Heart right ventricle (tissue), 16 donors: ENCODE data around the gene CD37. TPM values are rescaled to one million over a fixed set of nuclear protein-coding genes. Genes with fewer than 3 reads are reported as not detected.

Source experiments
- ATAC-seq, 8 donors: fragments of 200-7000 bp; cut with Tn5 transposase; one replicate each; pipeline ENCODE4 v1.9.1; 2020; ENCODE audit warnings: mild to moderate bottlenecking in 8 of 8, moderate library complexity in 8 of 8, moderate number of reproducible peaks in 1 of 8
- DNase-seq, 2 donors: peaks; one replicate each; pipeline ENCODE4 v3.0.0-alpha.2; 2020
- H3K27ac ChIP-seq, 10 donors: fragments of 200-600 bp; sonication (generic) in 2 of 10; one replicate each; pipeline versions ENCODE4 v1.5.0 to v1.8.0; 2020 to 2022; ENCODE audit warnings: mild to moderate bottlenecking in 3 of 10
- H3K27me3 ChIP-seq, 7 donors: fragments of 200-600 bp; one replicate each; pipeline ENCODE4 v1.8.0; 2021 to 2022; ENCODE audit warnings: mild to moderate bottlenecking in 2 of 7
- H3K36me3 ChIP-seq, 9 donors: fragments of 200-600 bp; sonication (generic) in 1 of 9; one replicate each; pipeline versions ENCODE4 v1.5.0 to v1.8.0; 2020 to 2022; ENCODE audit warnings: mild to moderate bottlenecking in 2 of 9
- H3K4me1 ChIP-seq, 9 donors: fragments of 200-600 bp; sonication (generic) in 1 of 9; one replicate each; pipeline versions ENCODE4 v1.5.0 to v1.8.0; 2020 to 2022; ENCODE audit warnings: mild to moderate bottlenecking in 4 of 9
- H3K4me3 ChIP-seq, 10 donors: fragments of 200-600 bp; sonication (generic) in 2 of 10; one replicate each; pipeline versions ENCODE4 v1.5.0 to v1.8.0; 2020 to 2022; ENCODE audit warnings: mild to moderate bottlenecking in 7 of 10, moderate library complexity in 2 of 10
- H3K9me3 ChIP-seq, 11 donors: fragments of 200-600 bp in 10 of 11; sonication (generic) in 2 of 11; one replicate each; pipeline versions ENCODE4 v1.5.0 to v1.8.0; 2013 to 2022; ENCODE audit warnings: mild to moderate bottlenecking in 2 of 11, control low read depth in 1 of 11, moderate library complexity in 1 of 11
- WGBS, 2 donors: extraction: QIAGEN DNeasy Blood & Tissue Kit; methylation state at CpG; one replicate each; pipeline ENCODE4 v1.1.7; 2013; ENCODE audit warnings: inconsistent platforms in 1 of 2; 5-methylcytosine and 5-hydroxymethylcytosine counted together
- intact Hi-C, 10 donors: fragments of 100-400 bp; cut with DNase I; formaldehyde crosslinking; loops; one replicate each; pipeline versions ENCODE4 v1.11.1 to v1.14.2; 2022
- polyA plus RNA-seq, 2 donors: library from polyadenylated mRNA; stranded (reverse); fragments of 200-250 nt; gene quantifications; one replicate each; pipeline ENCODE4 v1.2.3, GENCODE V29; 2013
- total RNA-seq, 10 donors: library from RNA; stranded (reverse); fragmentation: NEBNext Ultra II Directional in 3 of 10; extraction: Animal tissue kit (Norgen Biotek cat#: 25700) in 3 of 10; gene quantifications; one replicate each; pipeline versions ENCODE4 v1.2.1 to v1.2.4, GENCODE V29; 2021 to 2023
- TF ChIP-seq, protein P1 (sequence below), 9 donors: fragments of 200-600 bp; sonication (generic) in 2 of 9; IDR thresholded peaks; one replicate each; pipeline versions ENCODE4 v1.5.0 to v1.8.0; 2021 to 2022; ENCODE audit warnings: antibody characterized with exemption in 9 of 9, mild to moderate bottlenecking in 5 of 9, moderate library complexity in 1 of 9
- donor health status: Arrhythmogenic right ventricular cardiomyopathy.
- donor health status: ischemic (EF 13 %, LVEDD 7.1; RV severe dilation, severe dysfunction).
- donor health status: healthy with polysubstance abuse.
- donor health status: DM: no; HTN: yes; CAD: no.
- donor health status: DM: no; HTN: no; CAD: no.
- donor health status: ischemic (EF 25% LVEDD 6.9; RV normal size, moderate dysfunction).
- donor health status: ischemic (EF 25% LVEDD 5.7; RV mildly dilated, moderate dysfunction).
- donor health status: healthy.
- donor health status: DM: yes; HTN: yes; CAD: no.
- donor health status: Ischemic cardiomyopathy.
- donor health status: ischemic (EF 35%, LVEDD 5.7; RV mildly dilated, moderate dysfunction).
- donor health status: nonischemic (EF 11% LVEDD 7.7; RV severe dilation, severe dysfunction).
- donor health status: DM: yes; HTN: yes; CAD: no.
- donor health status: PGD.
- donor health status: ischemic (EF 29% LVEDD 5.4; RV normal size, mild dysfunction).
- donor health status: nonischemic (EF 23%, LVEDD 6.1; RV moderate dilation, normal function).

Gene CD37
- total and polyA plus RNA-seq, 12 donors = 2.0 to 34.2 (median 3.5) TPM

DNA sequence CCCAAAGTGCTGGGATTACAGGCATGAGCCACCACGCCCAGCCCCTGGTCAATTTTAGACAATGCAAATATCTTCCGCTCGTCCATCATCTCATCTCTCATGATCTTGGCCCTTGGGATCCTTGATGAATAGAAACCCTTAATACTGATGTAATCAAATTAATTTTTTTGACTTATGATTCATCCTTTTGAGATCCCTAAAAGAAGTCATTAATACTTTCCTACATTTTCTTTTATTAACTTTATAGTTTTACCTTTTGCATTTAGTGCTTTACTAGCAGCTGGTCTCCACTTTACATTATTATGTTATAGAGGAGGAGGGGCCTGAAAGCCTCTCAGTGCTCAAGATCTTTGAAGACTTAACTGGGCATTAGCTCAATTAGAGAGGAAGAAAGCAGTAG is 45.2 kb downstream of the CD37 start:
- peaks cover 0 to 17% (median 10%) of the 10 kb centered on the region in 11 donors for H3K9me3 ChIP-seq
- ATAC-seq = no peak
- intact Hi-C loops = no loop called here
- H3K27me3 ChIP-seq = peaks cover 0 to 5% (median 0%) of the 10 kb centered on the region in 7 donors
- H3K36me3 ChIP-seq = no peaks in the 10 kb centered on the region
- no peak overlapping the region for H3K27ac ChIP-seq
- no peak overlapping the region for H3K4me3 ChIP-seq
- no peaks in the 10 kb centered on the region for H3K4me1 ChIP-seq
- DNase-seq = no peak
- WGBS, 2 donors = 84 to 90% methylated on average over 3 of the region's 3 CpGs
- TF ChIP-seq, protein P1, sequence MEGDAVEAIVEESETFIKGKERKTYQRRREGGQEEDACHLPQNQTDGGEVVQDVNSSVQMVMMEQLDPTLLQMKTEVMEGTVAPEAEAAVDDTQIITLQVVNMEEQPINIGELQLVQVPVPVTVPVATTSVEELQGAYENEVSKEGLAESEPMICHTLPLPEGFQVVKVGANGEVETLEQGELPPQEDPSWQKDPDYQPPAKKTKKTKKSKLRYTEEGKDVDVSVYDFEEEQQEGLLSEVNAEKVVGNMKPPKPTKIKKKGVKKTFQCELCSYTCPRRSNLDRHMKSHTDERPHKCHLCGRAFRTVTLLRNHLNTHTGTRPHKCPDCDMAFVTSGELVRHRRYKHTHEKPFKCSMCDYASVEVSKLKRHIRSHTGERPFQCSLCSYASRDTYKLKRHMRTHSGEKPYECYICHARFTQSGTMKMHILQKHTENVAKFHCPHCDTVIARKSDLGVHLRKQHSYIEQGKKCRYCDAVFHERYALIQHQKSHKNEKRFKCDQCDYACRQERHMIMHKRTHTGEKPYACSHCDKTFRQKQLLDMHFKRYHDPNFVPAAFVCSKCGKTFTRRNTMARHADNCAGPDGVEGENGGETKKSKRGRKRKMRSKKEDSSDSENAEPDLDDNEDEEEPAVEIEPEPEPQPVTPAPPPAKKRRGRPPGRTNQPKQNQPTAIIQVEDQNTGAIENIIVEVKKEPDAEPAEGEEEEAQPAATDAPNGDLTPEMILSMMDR (IDR thresholded peaks at IDR 0.05) = no peak

DNA sequence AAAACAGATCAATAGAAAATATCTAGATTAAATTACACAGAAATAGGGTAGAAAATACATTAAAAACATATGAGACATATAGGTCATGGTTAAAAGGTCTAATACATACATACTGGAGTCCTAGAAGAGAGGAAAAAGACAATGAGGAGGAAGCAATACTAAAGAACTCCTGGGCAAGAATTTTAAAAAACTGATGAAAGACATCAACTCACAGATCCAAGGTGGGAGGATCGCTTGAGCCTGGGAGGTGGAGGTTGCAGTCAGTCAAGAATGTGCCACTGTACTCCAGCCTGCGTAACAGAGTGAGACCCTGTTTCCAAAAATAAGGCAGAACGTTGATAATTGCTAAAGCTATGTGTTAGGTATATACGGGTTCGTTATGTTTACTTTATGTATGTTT is 47.4 kb downstream of the CD37 start:
- peaks cover 0 to 17% (median 10%) of the 10 kb centered on the region in 11 donors for H3K9me3 ChIP-seq
- TF ChIP-seq, protein P1 (IDR thresholded peaks at IDR 0.05) = no peak
- H3K27me3 ChIP-seq = peaks cover 0 to 6% (median 0%) of the 10 kb centered on the region in 7 donors
- no peaks in the 10 kb centered on the region for H3K4me1 ChIP-seq
- DNase-seq (no peak), ATAC-seq (no peak)
- H3K4me3 ChIP-seq = no peak overlapping the region
- intact Hi-C loops = no loop called here
- no peaks in the 10 kb centered on the region for H3K36me3 ChIP-seq
- no peak overlapping the region for H3K27ac ChIP-seq
- 90 to 93% methylated on average over 5 of the region's 5 CpGs for WGBS, 2 donors

DNA sequence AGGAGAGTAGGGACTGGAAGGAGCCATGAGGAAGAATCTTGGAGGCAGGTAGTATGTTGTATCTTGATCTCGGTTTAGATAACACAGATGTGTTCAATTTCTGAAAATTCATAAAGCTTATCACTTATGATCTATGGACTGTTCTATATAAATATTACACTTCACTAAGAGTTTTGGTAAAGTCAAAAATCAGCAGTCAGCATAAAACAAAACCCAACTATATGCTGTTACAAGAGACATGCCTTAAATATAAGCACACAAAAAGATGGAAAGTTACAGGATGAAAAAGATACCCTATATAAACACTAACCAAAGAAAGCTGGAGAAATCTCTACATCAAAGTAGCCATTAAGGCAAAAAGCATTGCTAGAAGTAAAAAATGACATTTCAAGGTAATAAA is 48.4 kb downstream of the CD37 start:
- no peak for DNase-seq
- Histone ChIP-seq H3K4me3 (no peak overlapping the region), H3K4me1 (no peaks in the 10 kb centered on the region), H3K27ac (no peak overlapping the region), H3K36me3 (no peaks in the 10 kb centered on the region), H3K27me3 (peaks cover 0 to 14% (median 0%) of the 10 kb centered on the region in 7 donors), H3K9me3 (peaks cover 0 to 17% (median 10%) of the 10 kb centered on the region in 11 donors)
- intact Hi-C loops = no loop called here
- WGBS, 2 donors = 42 to 92% methylated on average over 1 of the region's 1 CpG
- TF ChIP-seq, protein P1 (IDR thresholded peaks at IDR 0.05) = no peak
- ATAC-seq = no peak

DNA sequence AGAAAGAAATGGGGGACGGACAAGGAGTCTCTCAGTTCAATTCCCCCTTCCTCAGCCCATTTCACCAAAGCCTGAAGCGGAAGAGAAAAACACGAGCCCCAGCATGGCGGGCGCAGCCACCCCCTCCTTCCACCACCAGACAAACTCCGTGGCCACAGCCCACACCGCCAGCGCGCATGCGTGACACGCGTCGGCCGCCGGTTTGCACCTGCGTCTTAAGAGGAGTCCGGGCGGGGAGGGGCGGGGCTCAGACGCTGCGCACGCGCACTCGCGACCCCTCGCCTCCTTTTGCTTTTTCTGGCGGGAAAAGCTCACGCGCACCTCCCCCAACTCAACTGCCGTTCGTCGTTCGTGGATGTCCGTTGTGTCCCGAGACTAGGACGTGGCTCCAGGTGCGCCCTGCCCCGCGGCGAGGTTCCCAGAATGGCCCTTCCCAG is 52.7 kb downstream of the CD37 start, which contains the start of gene KASH5:
KASH5 (plus strand) TSS at position 314 of the 437 bp plus-strand sequence. CDS start 2,635 bp downstream, outside the sequence.
- intact Hi-C loops = no loop called here
- Histone ChIP-seq H3K27me3 (peaks cover 0 to 32% (median 5%) of the 10 kb centered on the region in 7 donors), H3K27ac (no peak within 1 kb of the TSS), H3K9me3 (peaks cover 0 to 4% (median 0%) of the 10 kb centered on the region in 11 donors), H3K4me3 (peak within 1 kb of the TSS in 3 of 10 donors; percentile 17 to 34 (median 22)), H3K4me1 (peaks cover 0 to 6% (median 0%) of the 10 kb centered on the region in 9 donors), H3K36me3 (no peaks in the 10 kb centered on the region)
- DNase-seq (peak; percentile 73 to 86), ATAC-seq (peak; percentile 48 to 91 (median 82))
- TF ChIP-seq, protein P1 (IDR thresholded peaks at IDR 0.05) = no peak
- WGBS, 2 donors = 39 to 55% methylated on average over 32 to 40 of the region's 40 CpGs
